Neural progenitor cell (in vitro differentiated cells): Measurements from ENCODE around the gene PRKAG1. TPM values are rescaled to one million over a fixed set of nuclear protein-coding genes. Genes with fewer than 3 reads are reported as not detected.

Source experiments
- DNase-seq: peaks from one replicate; pipeline ENCODE4 v3.0.0-alpha.2; 2016; ENCODE audit warnings: low spot score
- H2AFZ ChIP-seq: fragments of 200-600 bp; sonication (generic); replicated peaks from 2 replicates; pipeline ENCODE4 v1.6.1; 2016; ENCODE audit warnings: antibody characterized with exemption
- H3F3A ChIP-seq: fragments of 200-600 bp; sonication (generic); 2 replicates; pipeline ENCODE4 v1.6.1; 2016; ENCODE audit warnings: antibody characterized with exemption, low read depth
- H3K27ac ChIP-seq: fragments of 200-600 bp; sonication (generic); 2 replicates; pipeline ENCODE4 v1.5.1; 2016; ENCODE audit warnings: mild to moderate bottlenecking
- H3K27me3 ChIP-seq: fragments of 200-600 bp; sonication (generic); 2 replicates; pipeline ENCODE4 v1.6.1; 2016; ENCODE audit warnings: mild to moderate bottlenecking, moderate library complexity
- H3K36me3 ChIP-seq: fragments of 200-600 bp; sonication (generic); 2 replicates; pipeline ENCODE4 v1.5.1; 2016
- H3K4me1 ChIP-seq: fragments of 200-600 bp; sonication (generic); 2 replicates; pipeline ENCODE4 v1.6.1; 2016; ENCODE audit warnings: mixed run types
- H3K4me2 ChIP-seq: fragments of 200-600 bp; sonication (generic); 2 replicates; pipeline ENCODE4 v1.6.1; 2016
- H3K4me3 ChIP-seq: fragments of 200-600 bp; sonication (generic); 2 replicates; pipeline ENCODE4 v1.5.1; 2016
- H3K79me2 ChIP-seq: fragments of 200-600 bp; sonication (generic); 2 replicates; pipeline ENCODE4 v1.6.1; 2016; ENCODE audit warnings: low read depth
- H3K9ac ChIP-seq: fragments of 200-600 bp; sonication (generic); 2 replicates; pipeline ENCODE4 v1.6.1; 2016
- H3K9me3 ChIP-seq: fragments of 200-600 bp; sonication (generic); 2 replicates; pipeline ENCODE4 v1.5.1; 2016; ENCODE audit warnings: low read depth
- H4K20me1 ChIP-seq: fragments of 200-600 bp; sonication (generic); 2 replicates; pipeline ENCODE4 v1.6.1; 2016; ENCODE audit warnings: low read depth
- H3K27ac Mint-ChIP-seq: 3 replicates; pipeline ENCODE4 v1.8.0; 2021; ENCODE audit warnings: mixed read lengths
- H3K27me3 Mint-ChIP-seq: 2 replicates; pipeline ENCODE4 v1.8.0; 2022; ENCODE audit warnings: low read depth, mild to moderate bottlenecking, inconsistent platforms, moderate library complexity, mixed read lengths; ENCODE audit not compliant: insufficient read depth
- H3K36me3 Mint-ChIP-seq: 3 replicates; pipeline ENCODE4 v1.8.0; 2021; ENCODE audit warnings: mixed read lengths
- H3K4me1 Mint-ChIP-seq: 3 replicates; pipeline ENCODE4 v1.8.0; 2021; ENCODE audit warnings: mixed read lengths
- H3K4me3 Mint-ChIP-seq: 3 replicates; pipeline ENCODE4 v1.8.0; 2021; ENCODE audit warnings: mild to moderate bottlenecking, moderate library complexity, mixed read lengths
- H3K9me3 Mint-ChIP-seq: 3 replicates; pipeline ENCODE4 v1.8.0; 2020; ENCODE audit warnings: mixed read lengths
- CTCF ChIP-seq: fragments of 200-600 bp; sonication (generic); IDR thresholded peaks from 2 replicates; pipeline ENCODE4 v1.5.1; 2017; ENCODE audit warnings: antibody characterized with exemption, mild to moderate bottlenecking
- EZH2 ChIP-seq: fragments of 200-600 bp; sonication (generic); IDR thresholded peaks from 2 replicates; pipeline ENCODE4 v1.6.1; 2017; ENCODE audit warnings: antibody characterized with exemption, mild to moderate bottlenecking, moderate library complexity
- EZH2phosphoT487 ChIP-seq: fragments of 200-600 bp; sonication (generic); IDR thresholded peaks from 2 replicates; pipeline ENCODE4 v1.6.1; 2017; ENCODE audit warnings: antibody characterized with exemption
- total RNA-seq: library from RNA; depleted of rRNA; stranded (reverse); fragments of >200 nt; gene quantifications from 2 replicates; pipeline ENCODE4 v1.2.3, GENCODE V29; 2015; ENCODE audit warnings: low replicate concordance

PRKAG1 gene
- total RNA-seq, 1 donor from 2014 or later, result 41.8 TPM

DNA sequence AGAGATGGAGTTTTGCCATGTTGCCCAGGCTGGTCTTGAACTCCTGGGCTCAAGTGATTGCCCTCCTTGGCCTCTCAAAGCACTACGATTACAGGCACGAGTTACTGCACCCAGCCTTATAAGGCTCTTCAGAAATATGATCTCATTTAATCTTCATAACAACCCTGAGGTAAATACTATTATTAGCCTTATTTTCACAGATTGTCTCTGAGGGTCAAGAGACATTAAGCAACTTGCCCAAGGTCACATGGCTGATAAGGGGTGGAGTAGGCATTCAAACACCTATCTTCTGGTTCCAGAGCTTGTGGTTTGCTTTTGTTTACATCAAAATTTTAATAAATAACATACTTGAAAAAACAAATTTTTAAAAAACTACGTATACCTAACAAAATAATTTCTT lies 5.1 kb downstream of the PRKAG1 start:
- Mint-ChIP-seq H3K4me1 (peaks cover 9% of the 10 kb centered on the region), H3K36me3 (peaks cover 2% of the 10 kb centered on the region), H3K9me3 (no peaks in the 10 kb centered on the region), H3K27ac (no peak overlapping the region), H3K27me3 (peaks cover 5% of the 10 kb centered on the region), H3K4me3 (no peak overlapping the region)
- no peak overlapping the region for H3K4me3 ChIP-seq
- no peaks in the 10 kb centered on the region for H3K79me2 ChIP-seq
- no peak for DNase-seq
- no peak overlapping the region for H3K4me2 ChIP-seq
- no peaks in the 10 kb centered on the region for H3K9me3 ChIP-seq
- H3F3A ChIP-seq, result peaks cover 13% of the 10 kb centered on the region
- no peaks in the 10 kb centered on the region for H3K36me3 ChIP-seq
- H3K9ac ChIP-seq, result no peak overlapping the region
- H4K20me1 ChIP-seq, result peaks cover 4% of the 10 kb centered on the region
- H3K27ac ChIP-seq, result no peak overlapping the region
- no peak overlapping the region for H2AFZ ChIP-seq
- H3K27me3 ChIP-seq, result no peaks in the 10 kb centered on the region
- TF ChIP-seq CTCF (no peak), EZH2 (no peak), EZH2phosphoT487 (no peak)
- H3K4me1 ChIP-seq, result peaks cover 3% of the 10 kb centered on the region

GRCh38 chr12:49012739-49013138 lies 5.8 kb downstream of the PRKAG1 start:
- H3K27ac ChIP-seq, result no peak overlapping the region
- no peaks in the 10 kb centered on the region for H3K9me3 Mint-ChIP-seq
- peaks cover 5% of the 10 kb centered on the region for H3K27me3 Mint-ChIP-seq
- DNase-seq, result no peak
- no peak for TF ChIP-seq EZH2phosphoT487
- no peak for TF ChIP-seq EZH2
- TF ChIP-seq CTCF, result no peak
- no peaks in the 10 kb centered on the region for H3K36me3 ChIP-seq
- no peak overlapping the region for H3K9ac ChIP-seq
- H3K27ac Mint-ChIP-seq, result no peak overlapping the region
- H2AFZ ChIP-seq, result no peak overlapping the region
- H3K4me2 ChIP-seq, result no peak overlapping the region
- peaks cover 3% of the 10 kb centered on the region for H3K4me1 ChIP-seq
- H3K4me1 Mint-ChIP-seq, result peaks cover 5% of the 10 kb centered on the region
- no peaks in the 10 kb centered on the region for H3K79me2 ChIP-seq
- peaks cover 6% of the 10 kb centered on the region for H3K36me3 Mint-ChIP-seq
- no peak overlapping the region for H3K4me3 Mint-ChIP-seq
- no peaks in the 10 kb centered on the region for H3K27me3 ChIP-seq
- H3K9me3 ChIP-seq, result no peaks in the 10 kb centered on the region
- H4K20me1 ChIP-seq, result peaks cover 4% of the 10 kb centered on the region
- H3F3A ChIP-seq, result peaks cover 7% of the 10 kb centered on the region
- H3K4me3 ChIP-seq, result no peak overlapping the region

GRCh38 chr12:49010092-49010668 lies 8.4 kb downstream of the PRKAG1 start:
- Histone ChIP-seq H3F3A (no peaks in the 10 kb centered on the region), H3K36me3 (no peaks in the 10 kb centered on the region), H3K79me2 (no peaks in the 10 kb centered on the region), H3K4me2 (no peak overlapping the region), H2AFZ (no peak overlapping the region), H3K9me3 (no peaks in the 10 kb centered on the region), H3K27me3 (no peaks in the 10 kb centered on the region), H3K9ac (no peak overlapping the region), H3K27ac (no peak overlapping the region), H3K4me3 (no peak overlapping the region), H4K20me1 (peaks cover 4% of the 10 kb centered on the region), H3K4me1 (no peaks in the 10 kb centered on the region)
- H3K4me3 Mint-ChIP-seq, result no peak overlapping the region
- no peaks in the 10 kb centered on the region for H3K9me3 Mint-ChIP-seq
- TF ChIP-seq EZH2phosphoT487 (no peak), EZH2 (no peak), CTCF (no peak)
- no peaks in the 10 kb centered on the region for H3K4me1 Mint-ChIP-seq
- H3K27me3 Mint-ChIP-seq, result peaks cover 3% of the 10 kb centered on the region
- DNase-seq, result no peak
- no peak overlapping the region for H3K27ac Mint-ChIP-seq
- H3K36me3 Mint-ChIP-seq, result peaks cover 6% of the 10 kb centered on the region
